Sigmoid colon (tissue), 3 donors: ENCODE measurements around the gene STARD13.

Experiments used
- POLR2A ChIP-seq, 2 donors: fragments of 450-650 bp; IDR thresholded peaks; one replicate each; pipeline ENCODE4 v1.6.1; 2016; ENCODE audit warnings: antibody characterized with exemption in 2 of 2, mild to moderate bottlenecking in 2 of 2, moderate library complexity in 2 of 2
- TF ChIP-seq, protein P1 (sequence below), 4 experiments: fragments of 450-650 bp in 3 of 4; fragments of 200-600 bp in 1 of 4; IDR thresholded peaks; one replicate each; pipeline ENCODE4 v1.5.1; 2016 to 2019; ENCODE audit warnings: antibody characterized with exemption in 4 of 4, mild to moderate bottlenecking in 3 of 4, moderate library complexity in 2 of 4

GRCh38 chr13:33229446-33230177 lies 55.9 kb downstream of the STARD13 start:
- TF ChIP-seq, protein P1, sequence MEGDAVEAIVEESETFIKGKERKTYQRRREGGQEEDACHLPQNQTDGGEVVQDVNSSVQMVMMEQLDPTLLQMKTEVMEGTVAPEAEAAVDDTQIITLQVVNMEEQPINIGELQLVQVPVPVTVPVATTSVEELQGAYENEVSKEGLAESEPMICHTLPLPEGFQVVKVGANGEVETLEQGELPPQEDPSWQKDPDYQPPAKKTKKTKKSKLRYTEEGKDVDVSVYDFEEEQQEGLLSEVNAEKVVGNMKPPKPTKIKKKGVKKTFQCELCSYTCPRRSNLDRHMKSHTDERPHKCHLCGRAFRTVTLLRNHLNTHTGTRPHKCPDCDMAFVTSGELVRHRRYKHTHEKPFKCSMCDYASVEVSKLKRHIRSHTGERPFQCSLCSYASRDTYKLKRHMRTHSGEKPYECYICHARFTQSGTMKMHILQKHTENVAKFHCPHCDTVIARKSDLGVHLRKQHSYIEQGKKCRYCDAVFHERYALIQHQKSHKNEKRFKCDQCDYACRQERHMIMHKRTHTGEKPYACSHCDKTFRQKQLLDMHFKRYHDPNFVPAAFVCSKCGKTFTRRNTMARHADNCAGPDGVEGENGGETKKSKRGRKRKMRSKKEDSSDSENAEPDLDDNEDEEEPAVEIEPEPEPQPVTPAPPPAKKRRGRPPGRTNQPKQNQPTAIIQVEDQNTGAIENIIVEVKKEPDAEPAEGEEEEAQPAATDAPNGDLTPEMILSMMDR (IDR thresholded peaks at IDR 0.05), result no peak
- no peak for TF ChIP-seq POLR2A (IDR thresholded peaks at IDR 0.05)
